ENCODE results near the gene CERS5.
"Not testable (repeated sequence)": the region's sequence is repeated elsewhere in the genome, so short reads cannot be mapped to it uniquely, and the experiment has no call there.

Gene CERS5

GRCh38 chr12:50186681-50187080 is 19.5 kb upstream of the CERS5 start:
- DNase-seq = no peak

GRCh38 chr12:50185970-50186663 is 18.9 kb upstream of the CERS5 start:
- no peak for DNase-seq

GRCh38 chr12:50185301-50185895 is 18.2 kb upstream of the CERS5 start:
- no peak for DNase-seq

GRCh38 chr12:50184261-50184660 is 17.1 kb upstream of the CERS5 start:
- no peak for DNase-seq

- peak; percentile 24 for DNase-seq
Measured at GRCh38 chr12:50182461-50182860, 15.3 kb upstream of the CERS5 start.

GRCh38 chr12:50181691-50182090 is 14.5 kb upstream of the CERS5 start:
- no peak for DNase-seq

GRCh38 chr12:50175716-50176026 is 8.5 kb upstream of the CERS5 start:
- no peak for DNase-seq

GRCh38 chr12:50174971-50175715 is 8.0 kb upstream of the CERS5 start:
- peak; percentile 89 for DNase-seq

- peak; percentile 53 for DNase-seq
Measured at GRCh38 chr12:50166799-50167048, 445 bp downstream of the CERS5 start.

- no peak for DNase-seq
Measured at GRCh38 chr12:50164963-50165362, 2.2 kb downstream of the CERS5 start.

- DNase-seq = peak; percentile 29
Measured at GRCh38 chr12:50162230-50162629, 4.9 kb downstream of the CERS5 start.

- no peak for DNase-seq
Measured at GRCh38 chr12:50160643-50161042, 6.5 kb downstream of the CERS5 start.

- no peak for DNase-seq
Measured at GRCh38 chr12:50157259-50157658, 9.9 kb downstream of the CERS5 start.

- DNase-seq = no peak
Measured at GRCh38 chr12:50156641-50157040, 10.5 kb downstream of the CERS5 start.

- DNase-seq = not testable (repeated sequence)
Measured at GRCh38 chr12:50154947-50155346, 12.2 kb downstream of the CERS5 start.

- DNase-seq = no peak
Measured at GRCh38 chr12:50151047-50151687, 16.0 kb downstream of the CERS5 start.

GRCh38 chr12:50149311-50149710 is 17.9 kb downstream of the CERS5 start:
- DNase-seq = no peak

- DNase-seq = not testable (repeated sequence)
Measured at GRCh38 chr12:50148011-50148410, 19.2 kb downstream of the CERS5 start.

GRCh38 chr12:50147281-50147680 is 19.9 kb downstream of the CERS5 start:
- no peak for DNase-seq

- DNase-seq = no peak
Measured at GRCh38 chr12:50145439-50145838, 21.7 kb downstream of the CERS5 start.

- DNase-seq = no peak
Measured at GRCh38 chr12:50142993-50143392, 24.2 kb downstream of the CERS5 start.

GRCh38 chr12:50132505-50133135 is 34.5 kb downstream of the CERS5 start:
- peak; percentile 79 for DNase-seq

- no peak for DNase-seq
Measured at GRCh38 chr12:50129290-50129689, 37.9 kb downstream of the CERS5 start.

GRCh38 chr12:50127546-50127945 is 39.6 kb downstream of the CERS5 start:
- DNase-seq = no peak

All from hematopoietic multipotent progenitor cell treated with erythropoietin and hydrocortisone succinate and interleukin-3 and kit ligand, for 6 days (in vitro differentiated cells).